DMS79 (cell line): Measurements from ENCODE around the gene VCL.
A peak's percentile ranks its signal among the peaks of the same experiment; 100 is the strongest.
"Not testable (repeated sequence)": the region's sequence is repeated elsewhere in the genome, so short reads cannot be mapped to it uniquely, and the experiment has no call there.

Experiments used
- DNase-seq: peaks from one replicate; lab custom pipeline; 2025; lab: John Stamatoyannopoulos, UW

VCL gene

GRCh38 chr10:73971636-73972354 is 26.1 kb upstream of the VCL start:
- no peak for DNase-seq

DNA sequence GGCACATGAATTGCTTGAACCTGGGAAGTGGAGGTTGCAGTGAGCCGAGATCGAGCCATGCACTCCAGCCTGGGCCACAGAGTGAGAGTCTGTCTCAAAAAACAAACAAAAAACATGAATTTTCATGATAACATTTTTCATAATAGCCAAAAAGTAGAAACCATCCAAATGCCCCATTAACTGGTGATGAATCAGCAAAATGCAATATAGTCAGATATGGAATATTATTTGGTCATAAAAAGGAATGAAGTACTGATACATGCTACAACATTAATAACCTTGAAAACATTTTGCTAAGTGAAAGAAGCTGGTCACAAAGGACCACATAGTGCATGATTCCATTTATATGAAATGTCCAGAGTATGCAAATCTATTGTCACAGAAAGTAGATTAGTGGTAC is 24.5 kb upstream of the VCL start:
- DNase-seq, result no peak

DNA sequence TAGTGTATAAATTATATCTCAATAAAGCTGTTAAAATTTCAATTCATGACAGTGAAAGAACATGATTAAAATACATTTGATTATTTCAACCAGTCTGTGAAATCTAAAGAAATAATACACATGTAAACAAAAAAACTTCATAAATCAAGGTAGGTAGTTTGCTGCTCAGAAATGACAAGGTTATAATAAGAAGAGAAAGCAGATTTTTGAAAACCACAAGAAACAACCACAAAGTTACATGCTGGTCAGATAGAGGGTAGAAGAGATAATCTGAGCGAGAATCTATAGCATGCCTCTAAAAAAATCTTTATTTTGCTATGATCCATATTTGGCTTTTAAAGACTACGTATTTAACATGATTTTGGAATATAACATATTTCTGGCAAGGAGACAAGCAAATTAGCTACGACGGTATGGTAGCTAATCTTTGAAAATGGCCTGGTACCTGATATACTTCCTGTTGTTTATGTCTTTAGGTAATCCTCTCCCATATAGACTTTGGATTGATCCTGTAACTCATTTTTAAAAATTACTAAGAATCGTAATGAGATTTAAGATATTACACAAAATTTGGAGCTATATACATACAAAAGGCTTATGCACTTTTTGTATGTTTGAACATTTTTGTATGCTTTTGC is 23.5 kb upstream of the VCL start:
- DNase-seq, result no peak

DNA sequence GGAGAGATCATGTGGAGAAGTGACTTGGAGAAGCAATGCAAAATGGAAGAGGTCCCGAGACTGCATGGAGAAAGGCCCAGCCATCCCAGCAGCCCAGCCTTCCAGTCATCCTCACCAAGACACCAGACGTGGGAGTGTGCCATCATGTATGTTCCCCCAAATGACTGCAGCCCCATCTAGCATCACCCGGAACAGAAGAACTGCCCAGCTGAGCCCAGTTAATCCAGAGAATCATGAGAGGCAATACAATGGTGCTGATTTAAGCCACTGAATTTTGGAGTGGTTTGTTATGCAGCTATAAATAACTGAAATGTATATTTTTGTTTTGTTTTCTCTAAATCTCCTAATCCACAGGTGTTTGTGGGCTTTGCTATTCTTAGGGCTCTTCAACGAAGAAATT is 22.5 kb upstream of the VCL start:
- no peak for DNase-seq

GRCh38 chr10:73979141-73979808 is 18.6 kb upstream of the VCL start:
- no peak for DNase-seq

DNA sequence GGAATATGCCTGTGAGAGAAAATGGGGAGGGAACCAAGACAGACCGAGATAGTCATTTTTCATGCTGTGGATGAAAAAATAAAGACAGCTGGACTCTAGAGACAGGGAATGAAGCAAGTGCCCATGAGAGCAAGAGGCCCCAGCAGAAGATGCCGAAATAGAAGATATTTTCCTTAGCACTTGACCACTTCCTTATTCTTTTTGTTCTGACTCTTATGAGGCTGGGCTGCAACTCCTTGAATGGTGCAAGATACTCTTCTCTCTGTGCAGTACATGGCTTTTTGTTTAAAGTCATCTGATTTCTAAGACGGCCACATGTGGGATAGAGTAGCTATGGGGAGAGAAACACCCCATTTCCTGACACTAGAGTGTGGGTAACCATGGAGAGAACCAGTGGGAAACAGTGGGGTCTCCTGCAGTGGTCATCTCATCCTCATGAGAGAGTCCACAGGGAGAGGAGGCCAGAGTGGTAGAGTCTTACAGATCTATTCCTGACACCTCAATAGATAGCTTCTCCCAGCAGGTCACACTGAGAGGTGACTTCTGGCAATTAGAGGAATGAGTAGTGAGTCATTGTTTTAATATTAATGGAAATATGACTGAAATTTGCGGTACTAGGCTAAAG is 18.0 kb upstream of the VCL start:
- no peak for DNase-seq

- DNase-seq, result no peak
Measured at GRCh38 chr10:73981812-73982211, 16.1 kb upstream of the VCL start.

- no peak for DNase-seq
Measured at GRCh38 chr10:73983096-73984047, 14.5 kb upstream of the VCL start.

GRCh38 chr10:73989594-73990150 is 8.2 kb upstream of the VCL start:
- DNase-seq, result no peak

GRCh38 chr10:73991203-73991883 is 6.6 kb upstream of the VCL start:
- DNase-seq, result no peak

- DNase-seq, result no peak
Measured at GRCh38 chr10:73991884-73992245, 6.1 kb upstream of the VCL start.

DNA sequence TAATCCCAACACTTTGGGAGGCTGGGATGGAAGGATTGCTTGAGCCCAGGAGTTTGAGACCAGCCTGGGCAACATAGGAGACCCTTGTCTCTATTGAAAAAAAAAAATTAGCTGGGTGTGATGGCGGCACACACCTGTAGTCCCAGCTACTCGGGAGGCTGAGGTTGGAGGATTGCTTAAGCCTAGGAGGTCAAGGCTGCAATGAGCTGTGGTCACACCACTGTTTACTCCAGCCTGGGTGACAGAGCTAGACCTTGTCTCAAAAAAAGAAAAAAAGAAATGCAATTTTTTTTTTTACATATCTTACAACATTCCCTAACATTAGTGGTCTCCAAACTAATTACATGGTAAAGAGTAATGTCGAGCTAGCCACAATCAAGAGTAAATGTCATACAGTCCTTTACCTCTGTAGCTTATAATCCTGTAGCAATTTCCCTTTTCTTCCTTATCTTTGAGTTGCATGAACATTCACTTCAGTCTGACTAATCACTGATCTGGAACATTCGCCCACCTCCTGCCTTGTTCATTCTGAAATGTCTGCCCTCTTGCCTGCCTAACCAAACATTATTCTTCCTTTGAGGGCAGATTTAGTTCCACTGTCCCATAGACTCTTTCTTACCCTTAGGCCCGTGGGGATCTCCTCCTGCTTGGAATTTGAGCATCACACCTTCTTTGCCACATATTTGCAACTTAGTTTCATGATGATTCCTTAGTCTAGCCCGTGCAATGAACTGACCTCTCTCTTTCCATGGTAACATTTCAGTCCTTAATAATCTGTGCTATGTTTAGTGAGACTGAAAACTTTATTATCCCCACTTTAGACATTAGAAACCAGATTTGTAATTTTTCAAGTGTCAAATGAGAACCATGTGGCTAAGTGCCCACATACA is 4.8 kb upstream of the VCL start:
- no peak for DNase-seq

DNA sequence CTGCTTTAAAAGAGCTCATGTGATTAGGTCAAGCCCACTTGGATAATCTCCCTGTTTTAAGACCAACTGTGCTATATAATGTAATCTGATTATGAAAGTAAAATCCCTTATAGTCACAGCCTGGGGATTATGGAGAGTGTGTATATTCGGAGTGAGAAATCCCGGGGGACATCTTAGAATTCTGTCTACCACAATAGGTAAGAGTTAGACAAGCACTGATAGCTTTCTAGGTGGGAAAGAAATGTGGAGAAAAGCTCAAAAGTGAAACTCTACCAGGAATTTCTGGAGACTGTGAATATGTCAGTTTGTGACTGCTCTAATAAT is 2.9 kb upstream of the VCL start:
- no peak for DNase-seq

DNA sequence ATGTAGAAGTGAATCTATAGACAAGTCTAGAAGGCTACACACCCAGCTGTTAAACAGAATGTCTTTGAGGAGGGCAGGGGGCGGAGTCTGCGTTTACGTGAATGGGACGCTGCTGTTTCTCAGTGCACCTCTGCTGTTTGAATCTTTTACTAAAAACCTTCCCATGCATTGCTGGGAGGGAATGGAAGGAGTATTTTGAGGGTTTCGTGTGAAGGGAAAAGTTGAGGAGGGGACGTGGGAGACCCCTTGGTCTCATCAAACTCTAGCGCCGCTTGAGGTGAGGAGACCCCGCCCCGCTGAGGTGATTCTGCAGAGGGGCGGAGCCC is 492 bp upstream of the VCL start:
- peak; percentile 48 for DNase-seq

DNA sequence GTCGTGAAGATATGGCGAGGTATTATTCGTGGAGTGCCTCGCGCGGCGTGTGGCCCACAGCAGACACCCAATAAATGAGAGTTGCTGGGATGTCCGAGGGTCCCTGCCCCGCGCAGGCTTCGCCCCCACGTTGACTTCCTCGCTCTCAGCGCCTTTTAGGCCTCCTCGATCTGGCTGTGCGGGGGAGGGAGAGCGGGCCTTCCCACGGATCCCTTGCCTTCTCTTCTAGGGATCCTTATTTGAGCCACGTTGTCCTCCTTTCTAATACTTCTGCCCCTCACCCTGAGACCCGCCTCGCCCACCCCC is 660 bp downstream of the VCL start:
- no peak for DNase-seq

GRCh38 chr10:73998929-73999691 is 1.2 kb downstream of the VCL start:
- DNase-seq, result peak; percentile 43

DNA sequence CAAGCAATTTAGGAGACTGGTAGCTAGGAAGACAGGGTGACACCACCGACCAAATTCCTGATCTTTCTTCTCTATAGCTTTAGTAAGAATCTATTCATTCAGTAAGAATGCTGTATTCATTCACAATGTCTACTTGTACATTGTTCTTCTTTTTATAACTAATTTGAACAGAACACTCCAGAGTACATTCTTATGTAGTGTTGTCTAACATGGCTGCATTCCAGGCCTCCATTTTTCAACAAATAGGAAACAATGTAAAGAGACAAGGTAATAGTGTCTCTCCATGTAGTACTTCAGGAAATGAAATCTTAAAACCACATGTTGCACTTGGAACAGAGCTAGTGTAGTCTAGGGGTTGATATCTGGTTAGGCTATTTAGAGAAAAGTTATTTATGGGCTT is 1.8 kb downstream of the VCL start:
- DNase-seq, result no peak

DNA sequence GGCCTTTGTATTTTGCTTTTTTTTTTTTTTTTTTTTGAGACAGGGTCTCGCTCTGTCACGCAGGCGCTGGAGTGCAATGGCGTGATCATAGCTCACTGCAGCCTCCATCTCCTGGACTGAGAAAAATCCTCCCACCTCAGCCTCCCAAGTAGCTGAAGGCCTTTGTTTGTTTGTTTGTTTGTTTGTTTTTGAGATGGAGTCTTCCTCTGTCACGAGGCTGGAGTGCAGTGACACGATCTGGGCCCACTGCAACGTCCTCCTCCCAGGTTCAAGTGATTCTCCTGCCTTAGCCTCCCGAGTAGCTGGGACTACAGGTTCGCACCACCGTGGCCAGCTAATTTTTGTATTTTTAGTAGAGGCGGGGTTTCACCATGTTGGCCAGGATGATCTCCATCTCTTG is 2.3 kb downstream of the VCL start:
- not testable (repeated sequence) for DNase-seq

DNA sequence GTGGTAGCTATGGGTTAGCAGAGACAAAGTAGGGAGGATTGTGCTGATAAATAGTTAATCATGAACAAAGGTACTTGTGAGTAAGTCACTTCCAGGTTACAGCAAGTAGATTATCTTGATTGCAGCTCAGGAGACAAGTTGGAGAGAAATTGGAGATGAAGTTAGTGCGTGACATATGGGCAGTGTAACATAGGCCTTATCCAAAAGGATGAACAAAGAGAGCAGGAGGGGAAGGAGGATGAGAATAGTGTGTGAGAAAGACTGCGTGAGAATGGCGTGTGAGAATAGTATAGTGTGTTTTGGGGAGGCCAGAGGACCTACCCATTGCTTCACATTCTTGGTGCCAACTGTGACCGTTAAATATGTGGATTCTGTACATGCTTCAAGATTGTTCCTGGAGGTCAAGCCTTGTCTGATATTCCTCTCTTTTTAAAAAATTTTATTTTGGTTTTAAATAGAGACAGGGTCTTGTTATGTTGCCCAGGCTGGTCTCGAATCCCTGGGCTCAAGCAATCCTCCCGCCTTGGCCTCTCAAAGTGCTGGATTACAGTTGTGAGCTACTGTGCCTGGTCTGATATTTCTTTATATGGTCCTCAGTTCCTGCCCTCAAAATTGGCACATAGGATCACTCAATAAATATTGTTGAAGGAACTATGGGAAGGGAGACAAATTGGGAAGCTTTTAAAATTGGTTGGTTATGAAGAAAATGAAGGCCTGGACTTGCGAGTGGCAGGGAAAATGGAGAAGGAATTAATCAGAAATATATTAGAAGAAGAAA is 3.2 kb downstream of the VCL start:
- DNase-seq, result no peak
